Measurements from ENCODE around the gene TMEM9. TPM values are rescaled to one million over a fixed set of nuclear protein-coding genes. Genes with fewer than 3 reads are reported as not detected.

The TMEM9 gene
- total RNA-seq, 1 experiment from 2014 or later: 435 TPM

DNA sequence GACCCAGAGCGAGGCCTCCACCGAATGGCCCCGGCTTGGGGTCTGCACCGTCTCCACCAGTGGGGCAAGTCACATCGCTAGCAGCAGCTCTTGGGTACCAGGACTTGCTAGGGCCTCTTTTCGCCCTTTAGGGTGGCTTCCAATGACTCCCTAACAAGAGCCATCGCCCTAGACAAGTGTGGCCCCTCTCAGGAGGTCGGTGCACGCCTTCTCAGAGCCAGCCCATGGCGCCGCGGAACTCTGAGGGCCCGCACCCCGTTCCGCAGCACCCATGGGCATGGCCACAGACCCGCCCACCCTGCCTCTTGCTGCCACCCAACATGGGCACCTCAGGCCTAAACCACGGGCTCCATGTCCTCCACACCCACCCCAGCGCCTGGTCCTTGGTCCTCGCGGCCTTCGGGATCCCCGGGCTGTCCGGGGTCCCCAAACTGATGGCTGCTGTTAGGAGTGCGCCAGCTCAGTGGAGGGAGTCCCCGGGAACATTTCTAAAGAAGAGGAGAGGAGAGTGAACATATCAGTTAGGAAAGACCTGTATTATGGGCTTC, 38.8 kb downstream of the TMEM9 start:
- BruUV-seq (replicated peaks): no TSS peak
- peak overlapping the region; percentile 85 for H3K4me2 ChIP-seq (ENCODE audit: low read length)
- peak overlapping the region; percentile 73 for H3K4me3 ChIP-seq (ENCODE audit: low read length)
- no peaks in the 10 kb centered on the region for H3K9me3 ChIP-seq (ENCODE audit: low read length)
- no peaks in the 10 kb centered on the region for H3K36me3 ChIP-seq (ENCODE audit: low read depth, low read length)
- no peak overlapping the region for H3K27ac ChIP-seq (ENCODE audit: low read length)
- H3K9me2 ChIP-seq (replicated peaks; ENCODE audit: low read length): no peaks in the 10 kb centered on the region
- intact Hi-C loops (cut with micrococcal nuclease): loop anchor here (2.0 kb wide), 1 partner anchor 69 kb away; no protein-coding TSS in a partner anchor
- DNase-seq (no peak), ATAC-seq (no peak)
- peaks cover 9% of the 10 kb centered on the region; the same call in 1 of the 2 replicates for H3K79me2 ChIP-seq (ENCODE audit: low read length)
- TF ChIP-seq EZH2phosphoT487 (IDR thresholded peaks at IDR 0.05; ENCODE audit: borderline replicate concordance, low read length): no peak
- TF ChIP-seq, protein P1, sequence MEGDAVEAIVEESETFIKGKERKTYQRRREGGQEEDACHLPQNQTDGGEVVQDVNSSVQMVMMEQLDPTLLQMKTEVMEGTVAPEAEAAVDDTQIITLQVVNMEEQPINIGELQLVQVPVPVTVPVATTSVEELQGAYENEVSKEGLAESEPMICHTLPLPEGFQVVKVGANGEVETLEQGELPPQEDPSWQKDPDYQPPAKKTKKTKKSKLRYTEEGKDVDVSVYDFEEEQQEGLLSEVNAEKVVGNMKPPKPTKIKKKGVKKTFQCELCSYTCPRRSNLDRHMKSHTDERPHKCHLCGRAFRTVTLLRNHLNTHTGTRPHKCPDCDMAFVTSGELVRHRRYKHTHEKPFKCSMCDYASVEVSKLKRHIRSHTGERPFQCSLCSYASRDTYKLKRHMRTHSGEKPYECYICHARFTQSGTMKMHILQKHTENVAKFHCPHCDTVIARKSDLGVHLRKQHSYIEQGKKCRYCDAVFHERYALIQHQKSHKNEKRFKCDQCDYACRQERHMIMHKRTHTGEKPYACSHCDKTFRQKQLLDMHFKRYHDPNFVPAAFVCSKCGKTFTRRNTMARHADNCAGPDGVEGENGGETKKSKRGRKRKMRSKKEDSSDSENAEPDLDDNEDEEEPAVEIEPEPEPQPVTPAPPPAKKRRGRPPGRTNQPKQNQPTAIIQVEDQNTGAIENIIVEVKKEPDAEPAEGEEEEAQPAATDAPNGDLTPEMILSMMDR (conservative IDR thresholded peaks at IDR 0.05; ENCODE audit: low read depth, low read length): no peak
- TF ChIP-seq EZH2 (IDR thresholded peaks at IDR 0.05; ENCODE audit: low read length, unreplicated experiment): no peak
- H3K9ac ChIP-seq (ENCODE audit: low read length): no peak overlapping the region
- peaks cover 13% of the 10 kb centered on the region for H3K4me1 ChIP-seq (ENCODE audit: insufficient read depth, low read length)
- no peaks in the 10 kb centered on the region for H3K27me3 ChIP-seq (ENCODE audit: low read length)
- ChIA-PET CTCF (interaction anchor here (1.0 to 3.1 kb wide), 4 partner anchors 29 to 493 kb away, joined by 4 to 46 read pairs (median 20); no protein-coding TSS in a partner anchor), POLR2A (ENCODE audit: unreplicated experiment) (interaction anchor here (0.6 kb wide), 1 partner anchor 29 kb away, joined by 3 read pairs; no protein-coding TSS in a partner anchor)
- no peak overlapping the region for H2AFZ ChIP-seq (ENCODE audit: low read length)
- H4K20me1 ChIP-seq (ENCODE audit: low read length): no peaks in the 10 kb centered on the region
- no peaks in the 10 kb centered on the region for H3F3A ChIP-seq (ENCODE audit: low read length, unreplicated experiment)

DNA sequence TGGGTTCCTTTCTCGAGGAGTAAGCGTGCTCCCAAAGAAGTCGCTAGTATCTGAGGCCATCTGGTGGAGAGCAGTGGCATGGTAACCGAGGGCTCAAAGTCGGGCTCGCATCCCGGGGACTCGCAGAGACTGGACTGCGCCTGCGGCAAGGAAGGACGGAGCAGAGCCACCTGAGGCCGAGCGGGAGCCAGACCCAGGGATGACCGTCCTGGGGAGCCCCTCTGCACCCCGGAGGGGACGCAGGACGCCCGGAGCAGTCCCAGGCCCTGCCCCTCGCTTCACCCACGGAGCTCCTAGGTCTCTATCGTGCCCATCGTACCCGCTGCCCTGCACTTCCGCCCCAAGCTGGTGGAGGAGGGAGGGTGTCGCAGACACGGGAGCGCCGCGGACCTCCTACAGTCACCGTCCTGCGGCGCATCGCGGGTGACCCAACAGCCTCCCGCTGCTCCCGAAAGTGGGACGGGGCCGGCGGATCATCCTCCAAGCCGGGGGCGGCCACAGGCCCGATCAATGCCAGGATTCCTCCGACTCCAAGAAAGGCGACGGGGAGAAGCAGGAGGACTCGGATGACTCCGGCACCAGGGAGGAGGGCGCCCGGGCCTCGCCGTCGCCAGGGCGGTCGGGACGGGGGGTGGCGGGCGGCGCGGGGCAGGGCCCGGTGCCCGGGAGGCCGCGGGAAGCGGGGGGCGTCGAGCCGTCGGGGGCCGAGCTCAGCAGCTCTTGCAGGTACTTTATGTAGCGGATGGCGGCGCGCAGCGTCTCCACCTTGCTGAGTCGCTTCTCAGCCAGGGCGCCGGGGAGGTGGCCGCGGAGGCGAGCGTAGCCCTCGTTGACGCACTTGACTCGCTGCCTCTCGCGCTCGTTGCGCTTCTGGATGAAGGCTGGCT, 39.8 kb downstream of the TMEM9 start:
- BruUV-seq (replicated peaks): TSS peak; percentile 35

More for the DNA sequence above, 39.8 kb downstream of the TMEM9 start:
- no peaks in the 10 kb centered on the region for H4K20me1 ChIP-seq (ENCODE audit: low read length)
- H3K36me3 ChIP-seq (ENCODE audit: low read depth, low read length): no peaks in the 10 kb centered on the region
- peak overlapping the region; percentile 85 for H3K4me2 ChIP-seq (ENCODE audit: low read length)
- ATAC-seq (peak; percentile 94), DNase-seq (peak; percentile 100)
- POLR2A ChIA-PET (ENCODE audit: unreplicated experiment): interaction anchor here (0.6 kb wide), 1 partner anchor 28 kb away, joined by 3 read pairs; no protein-coding TSS in a partner anchor
- no peaks in the 10 kb centered on the region for H3K27me3 ChIP-seq (ENCODE audit: low read length)
- no peak for TF ChIP-seq EZH2 (IDR thresholded peaks at IDR 0.05; ENCODE audit: low read length, unreplicated experiment)
- TF ChIP-seq, protein P1 (conservative IDR thresholded peaks at IDR 0.05; ENCODE audit: low read depth, low read length): peak; percentile 100
- H3K4me1 ChIP-seq (ENCODE audit: insufficient read depth, low read length): peaks cover 13% of the 10 kb centered on the region
- peak overlapping the region; percentile 65 for H3K9ac ChIP-seq (ENCODE audit: low read length)
- H3K27ac ChIP-seq (ENCODE audit: low read length): no peak overlapping the region
- H3F3A ChIP-seq (ENCODE audit: low read length, unreplicated experiment): no peaks in the 10 kb centered on the region
- peak overlapping the region; percentile 73 for H3K4me3 ChIP-seq (ENCODE audit: low read length)
- no peaks in the 10 kb centered on the region for H3K9me2 ChIP-seq (replicated peaks; ENCODE audit: low read length)
- intact Hi-C loops (cut with micrococcal nuclease): loop anchor here (1.0 to 5.0 kb wide), 5 partner anchors 28 to 492 kb away; partner anchors contain the start of genes INAVA and KIF14
- peak overlapping the region; percentile 91 for H2AFZ ChIP-seq (ENCODE audit: low read length)
- H3K79me2 ChIP-seq (ENCODE audit: low read length): peaks cover 9% of the 10 kb centered on the region; the same call in 1 of the 2 replicates
- no peaks in the 10 kb centered on the region for H3K9me3 ChIP-seq (ENCODE audit: low read length)
- CTCF ChIA-PET: interaction anchor here (0.7 to 3.1 kb wide), 9 partner anchors 28 to 492 kb away, joined by 3 to 46 read pairs (median 4); no protein-coding TSS in a partner anchor
